NCI-H345 (cell line): ENCODE data around the gene ZNF200.
A peak's percentile ranks its signal among the peaks of the same experiment; 100 is the strongest.

ENCODE experiments used
- DNase-seq: peaks from one replicate; lab custom pipeline; 2025; lab: John Stamatoyannopoulos, UW

ZNF200 gene

GRCh38 chr16:3175157-3176093 lies 59.5 kb downstream of the ZNF200 start:
- peak; percentile 32 for DNase-seq

- no peak for DNase-seq
Observed at GRCh38 chr16:3174618-3175148, 60.3 kb downstream of the ZNF200 start.

- DNase-seq, result peak; percentile 33
Observed at GRCh38 chr16:3173892-3174617, 60.9 kb downstream of the ZNF200 start.
